ENCODE measurements around the gene ABO. TPM values are rescaled to one million over a fixed set of nuclear protein-coding genes. Genes with fewer than 3 reads are reported as not detected.

The ABO gene
- total RNA-seq, 6 experiments from 2014 or later = 0.06 to 0.29 TPM; not detected in 4

DNA sequence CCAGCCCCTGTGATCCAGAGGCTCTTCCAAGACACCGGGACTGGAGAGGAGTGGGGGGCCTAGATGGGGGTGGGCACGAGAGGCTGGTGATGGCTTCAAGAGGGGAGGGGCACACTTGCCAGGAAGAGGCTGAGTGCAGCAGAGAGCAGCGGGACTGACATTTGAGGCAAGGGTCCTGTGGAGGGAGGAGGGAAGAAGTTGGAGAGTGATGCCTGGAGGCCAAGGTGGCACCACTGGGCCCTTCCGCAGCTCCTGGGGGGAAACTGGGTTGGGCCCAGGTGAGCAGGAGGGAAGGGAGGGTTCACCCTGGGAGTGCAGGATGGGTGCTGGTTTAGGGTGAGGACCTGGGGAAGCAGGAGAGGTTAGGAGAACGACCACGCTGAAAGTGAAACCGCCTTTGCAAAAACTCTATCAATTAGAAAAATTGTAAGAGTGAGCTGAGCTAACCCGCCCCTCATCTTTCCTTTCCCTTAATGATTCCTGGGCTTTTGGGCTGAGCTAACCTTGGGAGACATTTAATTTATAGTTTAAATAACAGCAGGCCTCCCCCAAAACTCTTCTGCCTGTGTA is 26.2 kb downstream of the ABO start:
- TF ChIP-seq CTCF (IDR thresholded peaks at IDR 0.05) (no peak), POLR2A (IDR thresholded peaks at IDR 0.05) (no peak)
- intact Hi-C loops (cut with DNase I) = no loop called here
- H3K9me3 ChIP-seq = no peaks in the 10 kb centered on the region
- H3K27ac ChIP-seq = no peak overlapping the region
- no peaks in the 10 kb centered on the region for H3K36me3 ChIP-seq
- ATAC-seq (no peak), DNase-seq (no peak)
- H3K4me1 ChIP-seq = no peaks in the 10 kb centered on the region
- no peaks in the 10 kb centered on the region for H3K27me3 ChIP-seq
- WGBS (ENCODE audit: insufficient coverage, low coverage, low lambda C conversion rate, missing lambda C conversion rate) = 63% methylated on average over 5 of the region's 8 CpGs
- H3K4me3 ChIP-seq = no peak overlapping the region

DNA sequence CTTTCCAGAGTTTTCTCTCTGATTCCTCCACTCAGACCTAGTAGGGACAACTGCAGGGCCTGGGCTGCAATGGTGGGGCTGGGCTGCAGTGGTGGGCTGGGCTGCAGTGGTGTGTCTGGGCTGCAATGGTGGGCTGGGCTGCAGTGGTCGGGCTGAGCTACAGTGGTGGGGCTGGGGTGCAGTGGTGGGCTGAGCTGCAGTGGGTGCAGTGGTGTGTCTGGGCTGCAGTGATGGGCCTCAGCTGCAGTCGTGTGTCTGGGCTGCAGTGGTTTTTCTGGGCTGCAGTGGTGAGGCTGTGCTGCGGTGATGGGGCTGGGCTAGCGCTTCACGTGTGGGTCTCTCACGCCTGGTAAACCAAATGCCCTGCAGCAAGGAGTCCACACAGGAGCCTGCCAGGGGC is 27.4 kb downstream of the ABO start:
- WGBS (ENCODE audit: insufficient coverage, low coverage, low lambda C conversion rate, missing lambda C conversion rate) = no CpG with 5 or more reads among the region's 6 CpGs
- H3K4me1 ChIP-seq = no peaks in the 10 kb centered on the region
- H3K27me3 ChIP-seq = no peaks in the 10 kb centered on the region
- DNase-seq (no peak), ATAC-seq (peak in 1 of 4 donors; percentile 25)
- H3K4me3 ChIP-seq = no peak overlapping the region
- H3K36me3 ChIP-seq = no peaks in the 10 kb centered on the region
- TF ChIP-seq POLR2A (IDR thresholded peaks at IDR 0.05) (no peak), CTCF (IDR thresholded peaks at IDR 0.05) (no peak)
- no peaks in the 10 kb centered on the region for H3K9me3 ChIP-seq
- H3K27ac ChIP-seq = no peak overlapping the region
- intact Hi-C loops (cut with DNase I) = no loop called here

- intact Hi-C loops (cut with DNase I) = no loop called here
- H3K27me3 ChIP-seq = no peaks in the 10 kb centered on the region
- no peaks in the 10 kb centered on the region for H3K9me3 ChIP-seq
- no peak for TF ChIP-seq CTCF (IDR thresholded peaks at IDR 0.05)
- TF ChIP-seq POLR2A (IDR thresholded peaks at IDR 0.05) = no peak
- no peak overlapping the region for H3K27ac ChIP-seq
- WGBS (ENCODE audit: insufficient coverage, low coverage, low lambda C conversion rate, missing lambda C conversion rate) = no CpG with 5 or more reads among the region's 6 CpGs
- H3K36me3 ChIP-seq = no peaks in the 10 kb centered on the region
- peak in 1 of 4 donors; percentile 22 for ATAC-seq
- no peak for DNase-seq
- H3K4me3 ChIP-seq = no peak overlapping the region
- H3K4me1 ChIP-seq = no peaks in the 10 kb centered on the region
Measured at GRCh38 chr9:133246991-133247390, 28.0 kb downstream of the ABO start.

DNA sequence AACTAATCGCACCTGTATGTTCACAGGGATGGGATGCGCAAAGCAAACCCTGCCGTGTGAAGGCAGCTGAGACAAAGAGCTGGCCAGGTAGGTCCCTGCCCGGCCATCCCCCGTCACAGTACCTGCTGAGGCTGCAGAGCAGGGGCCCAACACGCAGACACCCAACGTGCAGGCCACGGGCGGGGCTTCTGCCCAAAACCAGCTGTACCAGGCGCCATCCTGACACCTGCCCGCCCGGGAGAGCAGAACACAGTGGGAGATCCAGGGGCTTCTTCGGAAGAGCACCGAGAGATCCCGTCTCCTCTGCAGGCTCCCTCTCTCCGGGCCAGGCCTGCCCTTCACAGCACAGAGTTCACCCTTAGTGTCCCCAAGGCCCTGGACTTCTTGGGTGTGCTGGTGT is 28.4 kb downstream of the ABO start:
- no peaks in the 10 kb centered on the region for H3K9me3 ChIP-seq
- no peak overlapping the region for H3K4me3 ChIP-seq
- no peaks in the 10 kb centered on the region for H3K4me1 ChIP-seq
- DNase-seq = peak in 1 of 3 donors; percentile 37
- intact Hi-C loops (cut with DNase I) = no loop called here
- TF ChIP-seq POLR2A (IDR thresholded peaks at IDR 0.05) = no peak
- TF ChIP-seq CTCF (IDR thresholded peaks at IDR 0.05) = no peak
- no peaks in the 10 kb centered on the region for H3K27me3 ChIP-seq
- H3K27ac ChIP-seq = no peak overlapping the region
- ATAC-seq = peak in 1 of 4 donors; percentile 28
- 90% methylated on average over 2 of the region's 16 CpGs for WGBS (ENCODE audit: insufficient coverage, low coverage, low lambda C conversion rate, missing lambda C conversion rate)
- H3K36me3 ChIP-seq = no peaks in the 10 kb centered on the region

DNA sequence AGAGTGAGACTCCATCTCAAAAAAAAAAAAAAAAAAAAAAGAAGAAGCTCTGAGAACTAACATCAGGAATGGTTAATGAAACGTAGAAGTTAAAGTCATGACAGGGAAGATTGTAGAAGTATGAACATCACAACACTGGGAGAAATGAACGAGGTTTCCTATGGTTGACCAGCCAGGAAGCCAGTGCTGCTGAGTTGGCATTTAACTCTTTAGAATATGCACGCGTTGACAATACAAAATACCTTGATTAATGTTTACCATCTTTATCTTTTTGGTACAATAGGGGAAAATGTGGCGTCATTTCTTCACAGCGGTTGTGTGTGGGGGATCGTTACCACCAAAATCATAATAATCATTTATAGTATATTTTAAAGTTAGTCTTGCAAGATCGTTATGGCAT is 32.0 kb downstream of the ABO start:
- no peaks in the 10 kb centered on the region for H3K36me3 ChIP-seq
- no peaks in the 10 kb centered on the region for H3K27me3 ChIP-seq
- H3K4me3 ChIP-seq = no peak overlapping the region
- ATAC-seq (no peak), DNase-seq (no peak)
- intact Hi-C loops (cut with DNase I) = no loop called here
- H3K4me1 ChIP-seq = peaks cover 0 to 8% (median 0%) of the 10 kb centered on the region in 4 donors
- no peak for TF ChIP-seq POLR2A (IDR thresholded peaks at IDR 0.05)
- no peak for TF ChIP-seq CTCF (IDR thresholded peaks at IDR 0.05)
- no peaks in the 10 kb centered on the region for H3K9me3 ChIP-seq
- WGBS (ENCODE audit: insufficient coverage, low coverage, low lambda C conversion rate, missing lambda C conversion rate) = 50% methylated on average over 8 of the region's 8 CpGs
- H3K27ac ChIP-seq = no peak overlapping the region
